Stimulated activated CD8-positive, alpha-beta memory T cell treated with anti-CD3 and anti-CD28 coated beads, Interleukin-4, amount 100 ng/mL, for 48 hours (primary cell): ENCODE results near the gene KCNE2.
"Not testable (repeated sequence)": the region's sequence is repeated elsewhere in the genome, so short reads cannot be mapped to it uniquely, and the experiment has no call there.

ENCODE experiments used
- DNase-seq: peaks from one replicate; pipeline ENCODE4 v3.0.0-alpha.2; 2020

KCNE2 gene

GRCh38 chr21:34417448-34418077 lies 53.8 kb downstream of the KCNE2 start:
- DNase-seq, result not testable (repeated sequence)
